ENCODE data around the gene GPR179.
A peak's percentile ranks its signal among the peaks of the same experiment; 100 is the strongest.
"Not testable (repeated sequence)": the region's sequence is repeated elsewhere in the genome, so short reads cannot be mapped to it uniquely, and the experiment has no call there.

GPR179 gene

DNA sequence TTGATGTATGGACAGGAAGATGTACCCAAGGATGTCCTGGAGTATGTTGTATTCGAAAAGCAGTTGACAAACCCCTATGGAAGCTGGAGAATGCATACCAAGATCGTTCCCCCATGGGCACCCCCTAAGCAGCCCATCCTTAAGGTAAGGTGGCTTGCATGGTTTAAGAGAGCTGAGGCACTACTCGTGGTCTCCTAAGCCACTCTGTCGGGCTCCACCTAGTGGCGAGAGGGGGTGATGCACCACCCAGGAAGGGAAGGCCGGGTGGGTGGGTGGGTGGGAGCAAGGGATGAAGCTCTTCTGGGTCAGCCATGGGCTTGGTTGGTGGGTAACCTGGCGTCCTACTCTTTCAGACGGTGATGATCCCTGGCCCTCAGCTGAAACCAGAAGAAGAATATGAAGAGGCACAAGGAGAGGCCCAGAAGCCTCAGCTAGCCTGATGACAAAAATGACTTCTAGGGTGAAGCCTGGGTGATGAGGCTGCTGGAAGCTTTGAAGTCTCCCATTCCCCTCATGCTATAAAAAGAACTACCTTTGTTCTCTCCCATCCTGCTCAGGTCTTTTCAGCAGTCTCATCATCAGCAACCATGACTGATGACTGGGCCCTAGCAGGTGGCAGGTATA, 21.5 kb downstream of the GPR179 start:
- DNase-seq: peak; percentile 30

GRCh38 chr17:38320482-38320881, 23.3 kb downstream of the GPR179 start:
- no peak for DNase-seq

DNA sequence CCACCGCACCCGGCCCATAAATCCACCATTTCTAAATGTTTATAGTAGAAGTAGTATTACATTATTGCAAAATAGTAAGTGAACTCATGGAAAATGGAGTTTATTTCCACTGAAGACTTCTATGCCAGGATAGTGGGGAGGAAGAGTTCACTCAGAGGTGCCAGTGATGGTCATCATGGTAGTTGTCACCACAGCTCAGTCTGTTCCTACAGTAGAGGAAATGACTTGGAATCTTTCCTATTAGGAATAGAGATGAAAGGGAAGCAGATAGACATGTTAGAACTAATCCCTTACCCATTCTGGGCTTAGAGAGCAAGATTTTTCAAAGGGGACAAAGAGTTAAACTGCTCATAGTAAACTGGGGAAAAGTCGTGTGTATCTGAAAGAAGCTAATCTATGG, 26.7 kb downstream of the GPR179 start:
- no peak for DNase-seq

DNA sequence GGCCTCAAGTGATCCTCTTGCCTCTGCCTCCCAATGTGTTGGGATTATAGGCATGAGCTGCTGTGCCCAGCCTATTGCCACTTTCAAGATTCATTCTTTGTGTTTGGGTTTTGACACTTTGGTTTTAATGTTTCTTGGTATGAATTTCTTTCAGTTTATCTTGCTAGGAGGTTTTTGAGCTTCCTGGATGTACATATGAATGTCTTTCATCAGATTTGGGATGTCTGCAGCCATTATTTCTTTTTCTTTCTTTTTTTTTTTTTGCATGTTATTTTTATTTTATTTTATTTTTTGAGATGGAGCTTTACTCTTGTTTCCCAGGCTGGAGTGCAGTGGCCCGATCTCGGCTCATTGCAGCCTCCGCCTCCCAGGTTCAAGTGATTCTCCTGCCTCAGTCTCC, 28.3 kb downstream of the GPR179 start:
- no peak for DNase-seq

DNA sequence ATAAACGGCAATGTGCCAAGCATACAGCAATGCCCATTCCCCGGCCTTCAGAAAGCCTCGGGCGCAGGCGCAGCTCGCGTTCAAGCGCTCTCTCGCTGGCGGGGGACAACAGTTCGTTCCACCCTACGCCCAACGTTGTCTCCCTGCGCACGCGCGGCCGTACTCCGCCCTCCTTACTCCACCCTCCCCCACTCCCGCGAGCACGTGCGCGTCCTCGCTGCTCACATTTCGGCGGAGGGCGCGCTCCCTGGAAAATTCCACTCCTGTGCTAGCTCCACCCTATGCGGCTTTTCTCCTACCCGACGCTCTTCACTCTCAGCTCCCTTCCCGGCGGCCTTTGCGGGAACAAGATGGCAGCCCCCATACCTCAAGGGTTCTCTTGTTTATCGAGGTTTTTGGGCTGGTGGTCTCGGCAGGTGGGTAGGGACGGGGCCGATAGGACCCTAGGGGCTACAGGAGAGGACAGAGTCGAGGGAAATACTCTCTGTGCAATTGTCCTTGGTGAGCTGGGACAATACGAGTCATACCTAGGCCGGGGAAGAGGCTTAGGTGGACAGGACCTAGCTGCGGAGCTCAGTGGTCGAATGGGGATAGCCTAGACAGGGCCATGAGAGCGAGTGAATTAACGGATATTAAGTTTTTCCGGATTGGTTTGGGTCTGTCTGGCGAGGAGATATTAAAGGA, 46.8 kb downstream of the GPR179 start, which contains the start of gene MRPL45:
Gene MRPL45 (plus strand): TSS at position 335 of the 684 bp plus-strand sequence. CDS start 16 bp downstream, at position 351.
- peak; percentile 99 for DNase-seq

- DNase-seq: not testable (repeated sequence)
Measured at GRCh38 chr17:38295602-38296365, 48.0 kb downstream of the GPR179 start.

DNA sequence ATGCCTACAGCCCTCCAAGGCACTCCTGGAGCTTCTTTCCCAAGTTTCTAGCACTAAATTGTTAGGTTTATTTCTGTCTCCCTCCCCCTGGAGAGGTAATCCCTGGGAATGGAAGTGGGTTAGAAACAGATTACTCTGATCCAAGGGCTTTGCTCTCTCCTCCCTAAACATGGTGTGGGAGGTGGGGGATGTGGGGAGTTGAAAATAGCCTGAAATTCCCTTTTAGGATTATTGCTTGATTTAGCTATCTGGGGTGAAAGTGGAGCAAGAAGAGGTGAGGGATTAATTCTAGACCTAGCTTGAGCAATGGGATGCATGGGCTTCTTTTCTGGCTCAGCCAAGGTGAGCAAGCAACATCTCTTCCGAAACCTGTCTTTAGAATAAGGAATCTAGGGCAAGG, 54.0 kb downstream of the GPR179 start:
- DNase-seq: not testable (repeated sequence)

DNA sequence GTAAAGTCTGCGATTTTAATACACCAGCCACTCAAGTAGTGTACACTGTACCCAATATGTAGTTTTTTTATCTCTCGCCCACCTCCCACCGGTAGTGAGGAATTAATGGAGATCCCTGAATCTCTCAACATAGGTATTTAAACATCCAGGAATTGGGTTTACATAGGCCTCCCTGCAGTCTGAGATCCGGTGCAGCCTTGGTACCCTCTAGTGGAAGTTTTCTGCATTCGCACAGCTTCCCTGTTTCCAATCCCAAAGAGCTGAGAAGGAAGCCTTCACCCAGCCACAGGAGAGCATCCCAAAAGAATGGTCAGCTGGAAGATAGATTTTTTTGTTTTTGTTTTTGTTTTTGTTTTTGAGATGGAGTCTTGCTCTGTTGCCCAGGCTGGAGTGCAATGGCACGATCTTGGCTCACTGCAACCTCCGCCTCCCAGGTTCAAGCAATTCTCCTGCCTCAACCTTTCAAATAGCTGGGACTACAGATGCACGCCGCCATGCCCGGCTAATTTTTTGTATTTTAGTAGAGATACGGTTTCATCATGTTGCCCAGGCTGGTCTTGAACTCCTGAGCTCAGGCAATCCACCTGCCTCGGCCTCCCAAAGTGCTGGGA, 55.4 kb downstream of the GPR179 start:
- DNase-seq: not testable (repeated sequence)

DNA sequence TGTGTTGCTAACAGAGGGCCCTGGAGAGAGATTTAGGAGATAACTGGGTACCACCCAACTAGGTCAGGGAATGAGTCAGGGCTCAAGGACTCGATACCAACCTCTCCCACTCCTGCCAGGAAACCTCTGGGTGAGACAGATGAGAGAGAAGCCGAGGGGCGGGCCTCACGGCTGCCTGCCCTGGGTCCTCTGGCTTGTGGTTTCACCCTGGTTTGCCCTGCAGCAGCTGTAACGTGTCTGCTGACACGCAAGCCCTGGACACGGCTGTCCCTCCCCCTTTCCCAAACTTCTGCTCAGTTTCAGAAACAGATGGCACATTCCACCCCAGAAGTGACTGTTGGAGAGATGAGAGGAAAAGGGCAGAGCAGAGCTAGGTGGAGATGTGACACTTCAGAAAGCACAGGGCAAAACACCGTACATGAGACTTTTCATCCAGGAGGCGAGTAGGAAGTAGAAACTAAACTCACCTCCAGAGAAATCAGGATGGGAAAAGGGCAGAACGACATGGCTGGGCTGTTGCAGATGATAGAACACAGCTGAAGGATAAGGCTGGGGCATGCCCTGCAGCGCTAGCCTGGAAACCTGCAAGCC, 57.2 kb downstream of the GPR179 start:
- DNase-seq: not testable (repeated sequence)

GRCh38 chr17:38285994-38286393, 57.8 kb downstream of the GPR179 start:
- not testable (repeated sequence) for DNase-seq

Measured in NCI-H774 (cell line).